IMR-90 (cell line): Measurements from ENCODE around the gene SLC35F3. TPM values are rescaled to one million over a fixed set of nuclear protein-coding genes. Genes with fewer than 3 reads are reported as not detected.

ENCODE experiments used
- ATAC-seq: fragments of 200-7000 bp; cut with Tn5 transposase; 2 replicates; pipeline ENCODE4 v1.9.1; 2020; ENCODE audit warnings: low read depth, mild to moderate bottlenecking, moderate library complexity
- BruUV-seq: library from RNA; stranded (reverse); fragments of 400-500 nt; replicated peaks from 2 replicates; lab custom pipeline; 2021; lab: Mats Ljungman, UMichigan
- CTCF ChIA-PET: fragments of 300-600 bp; formaldehyde crosslinking; extraction: SDS; loops from one replicate; lab custom pipeline; 2021; ENCODE audit warnings: antibody characterized with exemption; lab: Yijun Ruan, JAX
- POLR2A ChIA-PET: fragments of 300-600 bp; sonication (Branson Sonifier 250); formaldehyde crosslinking; loops from one replicate; lab custom pipeline; 2022; ENCODE audit warnings: antibody characterized with exemption; ENCODE audit not compliant: unreplicated experiment; lab: Charles Lee
- DNase-seq: peaks from one replicate; pipeline ENCODE4 v3.0.0; 2013
- H2AFZ ChIP-seq: replicated peaks from 2 replicates; pipeline ENCODE3; 2013; ENCODE audit warnings: low read length, mild to moderate bottlenecking; ENCODE audit not compliant: poor library complexity
- H2AK5ac ChIP-seq: 2 replicates; pipeline ENCODE4 v1.6.1; 2013; ENCODE audit warnings: low read depth, low read length, inconsistent platforms
- H2AK9ac ChIP-seq: replicated peaks from 2 replicates; pipeline ENCODE3; 2013; ENCODE audit warnings: mild to moderate bottlenecking, low read depth, low read length, moderate library complexity; ENCODE audit not compliant: poor library complexity
- H2BK120ac ChIP-seq: 2 replicates; pipeline ENCODE4 v1.6.1; 2013; ENCODE audit warnings: low read depth, low read length, inconsistent platforms
- H2BK15ac ChIP-seq: 3 replicates; pipeline ENCODE4 v1.6.1; 2013; ENCODE audit warnings: low read depth, low read length, inconsistent platforms
- H2BK20ac ChIP-seq: 2 replicates; pipeline ENCODE4 v1.6.1; 2013; ENCODE audit warnings: low read depth, mild to moderate bottlenecking, inconsistent platforms, low read length, moderate library complexity
- H2BK5ac ChIP-seq: 2 replicates; pipeline ENCODE4 v1.6.1; 2013; ENCODE audit warnings: mild to moderate bottlenecking, low read depth, low read length, inconsistent platforms; ENCODE audit not compliant: poor library complexity, severe bottlenecking
- H3K14ac ChIP-seq: replicated peaks from 2 replicates; pipeline ENCODE4 v1.6.1; 2013; ENCODE audit warnings: low read depth, low read length, inconsistent platforms
- H3K18ac ChIP-seq: 2 replicates; pipeline ENCODE4 v1.6.1; 2013; ENCODE audit warnings: low read depth, low read length, control low read depth
- H3K23ac ChIP-seq: 2 replicates; pipeline ENCODE4 v1.6.1; 2013; ENCODE audit warnings: low read depth, low read length, inconsistent platforms
- H3K27ac ChIP-seq: 2 replicates; pipeline ENCODE4 v1.5.1; 2013; ENCODE audit warnings: mild to moderate bottlenecking, control low read depth, low read length; ENCODE audit not compliant: insufficient read depth
- H3K27me3 ChIP-seq: 2 replicates; pipeline ENCODE4 v1.6.1; 2013; ENCODE audit warnings: low read length; ENCODE audit not compliant: control insufficient read depth, insufficient read depth
- H3K36me3 ChIP-seq: 2 replicates; pipeline ENCODE4 v1.6.1; 2013; ENCODE audit warnings: low read length, mixed read lengths; ENCODE audit not compliant: control insufficient read depth, insufficient read depth
- H3K4ac ChIP-seq: 2 replicates; pipeline ENCODE4 v1.6.1; 2013; ENCODE audit warnings: low read depth, low read length, inconsistent platforms
- H3K4me1 ChIP-seq: 2 replicates; pipeline ENCODE4 v1.6.1; 2013; ENCODE audit warnings: low read length, mixed read lengths; ENCODE audit not compliant: control insufficient read depth, insufficient read depth
- H3K4me2 ChIP-seq: 2 replicates; pipeline ENCODE4 v1.6.1; 2013; ENCODE audit warnings: low read depth, mild to moderate bottlenecking, control low read depth, low read length, moderate library complexity
- H3K4me3 ChIP-seq: 2 replicates; pipeline ENCODE4 v1.5.1; 2013; ENCODE audit warnings: low read depth, mild to moderate bottlenecking, control low read depth, low read length, moderate library complexity; ENCODE audit not compliant: insufficient read depth
- H3K56ac ChIP-seq: 2 replicates; pipeline ENCODE4 v1.6.1; 2013; ENCODE audit warnings: low read length, inconsistent platforms; ENCODE audit not compliant: insufficient read depth; ENCODE audit errors: extremely low read depth
- H3K79me1 ChIP-seq, 2 experiments: 2 replicates each; pipeline ENCODE4 v1.6.1; 2013; ENCODE audit warnings: low read length in 2 of 2, inconsistent platforms in 1 of 2, low read depth in 1 of 2
- H3K9ac ChIP-seq: 2 replicates; pipeline ENCODE4 v1.6.1; 2013; ENCODE audit warnings: low read depth, low read length, control low read depth
- H3K9me1 ChIP-seq: 2 replicates; pipeline ENCODE4 v1.6.1; 2013; ENCODE audit warnings: low read length, inconsistent platforms; ENCODE audit not compliant: insufficient read depth
- H3K9me3 ChIP-seq: 2 replicates; pipeline ENCODE4 v1.6.1; 2013; ENCODE audit warnings: low read length; ENCODE audit not compliant: control insufficient read depth, insufficient read depth
- H4K20me1 ChIP-seq: 2 replicates; pipeline ENCODE4 v1.6.1; 2013; ENCODE audit warnings: low read length, inconsistent platforms; ENCODE audit not compliant: insufficient read depth
- H4K5ac ChIP-seq: 2 replicates; pipeline ENCODE4 v1.6.1; 2013; ENCODE audit warnings: mild to moderate bottlenecking, low read depth, low read length, control low read depth
- H4K8ac ChIP-seq, 2 experiments: 2 replicates each; pipeline ENCODE4 v1.6.1; 2013; ENCODE audit warnings: low read depth in 2 of 2, low read length in 2 of 2, control low read depth in 1 of 2, inconsistent platforms in 1 of 2
- H4K91ac ChIP-seq: 2 replicates; pipeline ENCODE4 v1.6.1; 2013; ENCODE audit warnings: low read depth, low read length, inconsistent platforms; ENCODE audit not compliant: insufficient read depth
- BHLHE40 ChIP-seq: fragments of 150-350 bp; IDR thresholded peaks from 2 replicates; pipeline ENCODE4 v1.6.1; 2016; ENCODE audit warnings: mild to moderate bottlenecking, low read depth, low read length
- CHD1 ChIP-seq: IDR thresholded peaks from 2 replicates; pipeline ENCODE4 v1.6.1; 2012; ENCODE audit warnings: low read depth, low read length, improper control_type of control experiment
- FOS ChIP-seq: fragments of 150-350 bp; IDR thresholded peaks from 2 replicates; pipeline ENCODE4 v1.6.1; 2016; ENCODE audit warnings: low read depth, low read length
- POLR2A ChIP-seq: IDR thresholded peaks from 2 replicates; pipeline ENCODE4 v1.6.1; 2012; ENCODE audit warnings: mild to moderate bottlenecking, low read depth, low read length
- USF2 ChIP-seq: fragments of 150-350 bp; IDR thresholded peaks from 2 replicates; pipeline ENCODE4 v1.6.1; 2017; ENCODE audit warnings: mild to moderate bottlenecking, antibody characterized with exemption, low read length, low read depth
- WGBS, 2 experiments: methylation state at CpG; one replicate each; pipeline versions ENCODE4 v1.1.5 to v1.1.7; 2013; ENCODE audit warnings: missing lambda C conversion rate in 2 of 2; ENCODE audit not compliant: insufficient read length in 1 of 2; ENCODE audit errors: extremely low coverage in 2 of 2; 5-methylcytosine and 5-hydroxymethylcytosine counted together
- dilution Hi-C: fragments of 300-500 bp; cut with HindIII; formaldehyde crosslinking; loops from one replicate; pipeline ENCODE4 v1.14.3; 2018; ENCODE audit warnings: low sequenced_read_pairs; ENCODE audit not compliant: unreplicated experiment
- in situ Hi-C: fragments of 300-500 bp; cut with MboI; formaldehyde crosslinking; loops from 3 replicates; pipeline ENCODE4 v1.14.3; 2019; ENCODE audit warnings: low sequenced_read_pairs, inconsistent platforms, mixed read lengths
- intact Hi-C: fragments of 100-400 bp; cut with micrococcal nuclease; formaldehyde crosslinking; loops from 2 replicates; pipeline ENCODE4 v1.10.0; 2022
- polyA plus RNA-seq, 3 experiments: library from polyadenylated mRNA; depleted of rRNA; stranded (reverse); fragments of >200 nt; gene quantifications; 2 replicates each; pipeline ENCODE4 v1.2.3, GENCODE V29; 2012; ENCODE audit warnings: low replicate concordance in 1 of 3
- total RNA-seq: library from RNA; depleted of rRNA; stranded (reverse); fragments of >200 nt; gene quantifications from 2 replicates; pipeline ENCODE4 v1.2.3, GENCODE V29; 2012

SLC35F3 gene
- total and polyA plus RNA-seq, 2 of the 4 experiments (the other 2 are of a cell fraction) = under 0.01 to 0.17 TPM

- Histone ChIP-seq H3K36me3 (no peaks in the 10 kb centered on the region), H2BK20ac (no peak overlapping the region), H3K56ac (no peak overlapping the region), H3K9ac (no peak overlapping the region), H3K14ac (no peak overlapping the region), H3K27ac (no peak overlapping the region), H3K23ac (no peak overlapping the region), H2BK5ac (no peak overlapping the region), H3K4me3 (no peak overlapping the region), H2BK120ac (no peak overlapping the region), H2AFZ (no peak overlapping the region), H2AK5ac (no peak overlapping the region), H3K4me2 (no peak overlapping the region), H2AK9ac (no peak overlapping the region), H3K27me3 (no peaks in the 10 kb centered on the region), H2BK15ac (no peak overlapping the region), H3K9me1 (no peaks in the 10 kb centered on the region), H4K20me1 (no peaks in the 10 kb centered on the region), H4K5ac (no peak overlapping the region), H3K4me1 (no peaks in the 10 kb centered on the region), H3K18ac (no peak overlapping the region), H4K91ac (no peak overlapping the region), H3K9me3 (peaks cover 11% of the 10 kb centered on the region), H3K79me1 (no peaks in the 10 kb centered on the region), H3K4ac (no peak overlapping the region), H4K8ac (no peak overlapping the region)
- CTCF ChIA-PET = no interaction called here
- intact Hi-C loops = no loop called here
- no peak for ATAC-seq
- WGBS, 2 experiments = no CpG with 5 or more reads among the region's 2 CpGs
- in situ Hi-C loops = no loop called here
- no peak for DNase-seq
- POLR2A ChIA-PET = no interaction called here
- dilution Hi-C loops = no loop called here
- TF ChIP-seq USF2 (no peak), BHLHE40 (no peak), FOS (no peak), CHD1 (no peak), POLR2A (no peak)
- no TSS peak for BruUV-seq
These were observed 36.0 kb upstream of the SLC35F3 start for GRCh38 chr1:233868461-233868860.
